ENCODE data around the gene ATRAID.
"Not testable (repeated sequence)": the region's sequence is repeated elsewhere in the genome, so short reads cannot be mapped to it uniquely, and the experiment has no call there.

ATRAID gene

GRCh38 chr2:27211943-27212625 lies at the start of gene ATRAID, which contains the start of gene SLC5A6:
Gene ATRAID (plus strand): TSS chr2:27212041. CDS start chr2:27212369, 328 bp downstream.
Gene SLC5A6 (minus strand): TSS chr2:27212268. CDS start chr2:27207650, 4,618 bp downstream.
- DNase-seq = peak; percentile 82 to 86

DNA sequence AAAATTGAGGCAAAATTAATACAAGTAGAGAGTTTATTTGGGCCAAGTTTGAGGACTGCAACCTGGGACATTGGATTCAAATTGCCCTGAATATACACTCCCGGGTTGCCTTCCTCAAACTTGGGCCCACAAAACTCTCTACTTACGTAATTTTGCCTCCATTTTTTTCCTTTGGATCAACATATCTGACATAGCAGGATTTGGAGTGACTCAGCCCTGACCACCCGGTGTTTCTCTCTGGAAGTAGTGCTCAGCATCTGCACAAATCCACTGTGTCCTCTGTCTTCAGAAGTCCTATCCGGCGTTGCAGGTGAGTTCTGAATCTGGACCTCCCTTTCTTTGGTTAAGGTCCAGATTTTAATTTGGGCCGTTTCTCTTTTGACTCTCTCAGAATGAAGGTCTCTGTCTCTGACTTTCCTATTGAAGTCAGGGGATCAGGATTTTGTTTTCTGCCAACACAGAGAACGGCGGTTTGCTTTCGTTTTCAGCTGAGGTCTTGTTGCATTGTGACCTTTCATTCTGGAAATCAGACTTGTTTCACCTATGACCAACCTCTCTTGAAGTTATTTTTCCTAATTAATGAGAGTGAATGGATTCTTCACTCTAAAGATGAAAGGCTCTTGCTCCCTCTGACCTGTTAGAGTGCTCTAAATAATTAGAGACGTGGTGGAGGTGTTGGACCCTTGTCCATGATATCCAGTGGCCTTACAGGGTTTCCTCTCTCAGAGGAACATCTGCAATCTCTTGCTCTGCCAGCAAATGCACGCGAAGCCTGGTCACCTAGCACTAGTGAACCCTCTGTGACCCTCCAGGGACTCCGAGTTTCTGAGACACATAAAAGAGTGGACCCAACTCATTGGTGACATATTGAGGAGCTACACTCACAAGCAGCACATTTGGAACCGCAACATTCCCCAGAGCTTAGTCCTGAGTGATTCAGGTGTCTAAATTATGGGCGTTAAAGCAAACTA lies 49.4 kb upstream of the ATRAID start:
- DNase-seq = no peak

DNA sequence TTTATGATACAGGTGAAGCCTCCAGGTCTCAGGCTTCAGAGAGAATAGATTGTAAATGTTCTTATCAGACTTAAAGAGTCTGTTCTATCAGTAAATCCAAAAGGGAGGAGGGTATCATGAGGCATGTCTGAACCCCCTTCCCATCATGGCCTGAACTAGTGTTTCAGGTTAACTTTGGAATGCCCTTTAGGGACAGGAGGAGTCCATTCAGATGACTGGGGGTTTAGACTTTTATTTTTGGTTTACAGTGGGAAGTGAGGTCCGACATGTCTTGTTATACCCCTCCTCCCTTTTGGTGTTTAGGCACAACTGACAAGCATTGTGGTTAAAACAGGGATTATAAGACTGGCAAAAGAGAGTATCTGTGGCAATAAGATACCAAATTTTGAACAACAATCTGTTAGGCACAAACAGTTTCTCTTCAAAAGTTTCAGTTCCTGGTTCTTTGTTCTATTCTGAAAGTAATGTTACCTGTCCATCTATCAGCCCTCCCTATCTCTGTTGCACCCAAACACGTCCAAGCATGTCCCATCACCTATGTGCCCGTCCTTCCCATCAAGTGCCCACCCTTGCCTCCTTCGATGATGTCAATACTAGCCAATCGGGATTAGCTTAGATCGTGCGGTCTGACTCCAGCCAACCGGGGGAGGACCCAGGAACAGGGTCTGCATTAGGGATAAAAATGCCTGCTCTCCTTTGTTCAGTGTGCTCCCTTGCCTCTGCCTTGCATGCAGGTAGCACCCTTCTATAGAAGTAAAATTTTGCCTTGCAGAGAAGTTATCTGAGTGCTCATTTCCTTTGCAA lies 46.7 kb upstream of the ATRAID start:
- DNase-seq = no peak

GRCh38 chr2:27170581-27171337 lies 41.1 kb upstream of the ATRAID start:
- no peak for DNase-seq

- DNase-seq = no peak
Measured at GRCh38 chr2:27171351-27171848, 40.4 kb upstream of the ATRAID start.

DNA sequence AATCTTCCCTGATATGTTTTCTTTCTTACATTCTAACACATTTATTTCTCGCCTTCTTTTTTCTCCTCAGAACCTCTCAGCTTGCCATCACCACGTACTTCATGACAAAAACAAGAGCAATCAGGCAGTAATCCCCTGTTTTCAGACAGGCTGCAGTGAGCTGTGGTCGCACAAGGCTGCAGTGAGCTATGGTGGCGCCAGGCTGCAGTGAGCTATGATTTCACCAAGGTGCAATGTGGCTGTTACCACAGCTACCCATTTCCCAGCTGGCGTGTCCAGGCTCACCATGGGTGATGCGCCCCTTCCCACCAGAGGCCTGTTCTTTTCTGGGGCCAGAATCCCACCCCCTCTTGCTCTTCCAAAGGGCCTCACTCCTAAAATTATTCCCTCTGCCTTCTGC lies 37.2 kb upstream of the ATRAID start:
- no peak for DNase-seq

DNA sequence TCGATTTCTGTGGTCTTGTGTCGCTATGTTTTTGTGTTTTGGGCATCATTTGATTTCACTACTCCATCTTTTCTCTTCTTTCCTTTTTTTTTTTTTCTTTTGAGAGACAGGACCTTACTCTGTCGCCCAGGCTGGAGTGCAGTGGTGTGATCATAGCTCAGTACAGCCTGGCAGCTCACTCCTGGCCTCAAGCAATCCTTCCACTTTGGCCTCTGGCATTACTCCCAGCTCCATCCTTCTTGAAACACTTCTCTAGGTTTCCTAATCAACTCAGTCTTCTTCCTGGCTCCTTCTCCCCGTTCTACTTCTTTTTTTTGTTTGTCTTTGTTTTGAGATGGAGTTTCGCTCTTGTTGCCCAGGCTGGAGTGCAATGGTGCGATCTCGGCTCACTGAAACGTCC lies 36.5 kb upstream of the ATRAID start:
- DNase-seq = no peak

GRCh38 chr2:27175781-27176180 lies 36.1 kb upstream of the ATRAID start:
- DNase-seq = not testable (repeated sequence)

GRCh38 chr2:27177441-27178351 lies 34.1 kb upstream of the ATRAID start:
- no peak for DNase-seq

DNA sequence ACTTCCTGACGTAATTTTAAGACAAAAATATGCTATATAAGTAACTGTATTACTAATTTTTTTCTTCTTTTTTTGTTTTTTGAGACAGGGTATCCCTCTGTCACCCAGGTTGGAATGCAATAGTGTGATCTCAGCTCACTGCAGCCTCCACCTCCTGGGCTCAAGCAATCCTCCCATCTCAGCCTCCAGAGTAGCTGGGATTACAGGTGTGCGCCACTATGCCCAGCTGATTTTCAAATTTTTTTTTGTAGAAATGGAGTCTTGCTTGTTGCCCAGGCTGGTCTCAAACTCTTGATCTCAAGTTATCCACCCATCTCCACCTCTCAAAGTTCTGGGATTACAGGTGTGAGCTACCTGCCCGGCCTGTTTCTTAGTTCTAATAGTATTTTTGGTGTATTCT lies 33.4 kb upstream of the ATRAID start:
- DNase-seq = no peak

DNA sequence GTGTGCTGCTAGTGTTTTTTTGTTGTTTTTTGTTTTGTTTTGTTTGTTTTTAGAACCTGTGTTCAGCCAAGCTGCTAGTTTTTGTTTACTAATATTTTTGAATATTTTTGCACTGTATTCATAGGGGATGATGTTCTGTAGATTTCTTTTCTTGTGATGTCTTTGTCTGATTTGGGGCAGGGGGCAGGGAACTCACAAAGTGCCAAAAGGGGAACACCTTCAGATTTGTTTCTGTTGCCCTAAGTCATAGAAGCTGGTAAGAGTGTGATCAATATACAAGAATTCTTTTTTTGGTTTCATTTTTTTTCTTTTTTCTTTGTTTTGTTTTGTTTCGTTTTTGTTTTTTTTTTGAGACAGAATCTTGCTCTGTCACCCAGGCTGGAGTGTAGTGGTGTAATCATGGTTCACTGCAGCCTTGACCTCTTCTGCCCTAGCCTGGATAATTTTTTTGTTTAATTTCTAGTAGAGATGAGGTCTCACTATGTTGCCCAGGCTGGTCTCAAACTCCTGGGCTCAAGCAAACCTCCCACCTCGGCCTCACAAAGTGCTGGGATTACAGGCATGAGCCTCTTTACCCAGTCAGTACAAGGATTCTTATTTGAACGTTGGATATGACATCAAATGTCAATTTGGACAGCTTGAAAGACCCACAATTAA lies 32.4 kb upstream of the ATRAID start:
- DNase-seq = no peak

DNA sequence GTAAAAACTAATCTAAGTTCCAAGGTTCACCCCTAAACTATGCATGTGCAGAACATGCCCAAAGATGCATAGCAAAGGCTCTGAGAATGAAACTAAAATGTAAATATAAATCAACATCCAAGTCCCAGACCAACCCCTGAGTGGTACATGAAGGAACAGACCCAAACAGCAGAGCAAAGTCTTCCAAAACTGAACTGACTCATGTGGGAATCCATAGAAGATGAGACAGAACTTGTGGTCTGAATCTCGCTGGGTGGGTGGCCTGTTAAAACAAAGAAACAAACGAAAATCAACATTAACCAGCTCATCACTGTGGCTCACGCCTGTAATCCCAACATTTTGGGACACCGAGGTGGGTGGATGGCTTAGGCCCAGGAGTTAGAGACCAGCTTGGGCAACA lies 29.5 kb upstream of the ATRAID start:
- no peak for DNase-seq

- no peak for DNase-seq
Measured at GRCh38 chr2:27184115-27184514, 27.7 kb upstream of the ATRAID start.

- DNase-seq = no peak
Measured at GRCh38 chr2:27185331-27186026, 26.4 kb upstream of the ATRAID start.

DNA sequence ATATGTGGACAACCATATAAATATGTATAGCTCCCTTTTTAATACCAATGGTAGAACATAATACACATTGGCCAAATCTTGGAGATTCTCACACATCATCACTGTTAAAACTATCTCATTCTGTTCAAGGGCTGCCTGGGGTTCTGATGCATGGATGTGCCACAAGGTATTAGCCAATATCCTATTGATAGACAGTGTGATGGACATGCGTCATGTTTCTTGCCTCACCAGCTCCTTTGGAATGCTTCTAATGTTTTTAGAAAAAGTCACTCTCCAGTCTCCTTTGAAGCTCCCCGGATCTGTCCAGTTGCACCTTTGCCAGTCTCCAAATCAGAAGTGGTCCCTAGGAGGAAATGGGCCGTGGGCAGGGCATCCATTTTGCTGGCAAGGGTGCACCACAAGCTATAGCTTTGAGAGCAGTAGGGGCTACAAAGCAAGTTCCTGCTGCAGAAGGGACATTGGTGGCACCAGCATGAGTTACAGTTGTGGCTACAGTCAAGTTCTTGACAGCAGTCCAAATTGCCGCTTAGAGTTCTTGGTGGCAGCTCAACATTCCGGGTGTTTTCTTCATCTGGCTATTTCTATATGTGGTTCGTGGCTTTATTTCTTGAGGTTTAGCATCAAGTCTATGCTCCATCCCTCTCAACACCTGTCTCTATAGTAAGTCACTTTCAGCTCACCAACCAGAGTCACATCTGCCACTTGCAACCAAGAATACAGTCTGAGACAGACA lies 25.1 kb upstream of the ATRAID start:
- DNase-seq = no peak

DNA sequence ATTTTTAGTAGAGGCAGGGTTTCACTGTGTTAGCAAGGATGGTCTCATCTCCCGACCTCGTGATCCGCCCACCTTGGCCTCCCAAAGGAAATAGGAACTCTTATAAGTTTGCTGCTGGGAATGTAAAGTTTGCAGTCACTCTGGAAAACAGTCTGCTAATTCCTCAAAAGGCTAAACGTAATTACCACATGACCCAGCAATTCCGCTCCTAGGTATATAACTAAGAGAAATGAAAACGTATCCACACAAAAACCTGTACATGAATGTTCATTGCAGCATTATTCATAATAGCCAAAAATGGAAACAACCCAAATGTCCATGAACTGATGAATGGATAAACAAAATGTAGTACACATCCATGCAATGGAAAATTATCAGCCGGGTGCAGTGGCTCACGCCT lies 21.9 kb upstream of the ATRAID start:
- DNase-seq = no peak

DNA sequence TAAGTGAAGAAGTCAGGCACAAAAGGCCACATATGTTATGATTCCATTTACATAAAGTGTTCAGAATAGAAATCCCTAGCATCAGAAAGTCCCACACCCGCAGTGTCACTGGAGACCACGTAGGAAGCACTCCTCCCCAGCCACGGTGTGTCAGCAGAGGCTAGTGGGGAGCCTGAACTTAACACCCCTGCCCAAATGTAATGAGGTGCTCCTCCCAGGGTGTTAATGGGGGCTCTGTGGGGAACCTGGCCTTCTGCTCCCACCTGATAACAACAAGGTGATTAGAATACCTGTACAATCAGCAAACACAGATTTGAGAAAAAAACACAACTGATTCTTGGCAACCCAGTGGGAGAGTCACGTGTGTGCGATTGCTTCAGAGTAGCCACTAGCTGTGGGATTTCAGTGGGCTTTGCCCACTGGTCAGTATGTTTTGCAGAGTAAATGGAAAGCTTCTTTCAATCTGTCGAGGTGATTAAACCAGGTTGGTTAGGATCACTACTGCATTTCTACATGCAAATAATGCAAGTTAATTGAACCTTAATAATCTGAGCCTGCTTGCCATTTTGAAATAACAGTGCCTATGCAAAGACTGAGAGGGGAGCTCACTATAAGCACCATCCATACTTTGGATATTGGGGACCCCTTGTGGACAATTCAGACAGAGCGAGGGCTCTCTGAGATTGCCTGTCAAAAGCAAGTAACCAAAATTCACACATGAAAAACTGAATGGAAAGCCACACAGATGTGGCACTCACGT lies 20.6 kb upstream of the ATRAID start:
- DNase-seq = peak in 1 of 2 donors; percentile 33

Measured in stimulated activated CD4-positive, alpha-beta T cell treated with anti-CD3 and anti-CD28 coated beads, Interleukin-2, amount 100 ng/mL, for 48 hours (primary cell).